Measurements from ENCODE around the gene CNTLN. TPM values are rescaled to one million over a fixed set of nuclear protein-coding genes. Genes with fewer than 3 reads are reported as not detected.

CNTLN gene
- total RNA-seq, 1 experiment from 2014 or later = 15.0 TPM

DNA sequence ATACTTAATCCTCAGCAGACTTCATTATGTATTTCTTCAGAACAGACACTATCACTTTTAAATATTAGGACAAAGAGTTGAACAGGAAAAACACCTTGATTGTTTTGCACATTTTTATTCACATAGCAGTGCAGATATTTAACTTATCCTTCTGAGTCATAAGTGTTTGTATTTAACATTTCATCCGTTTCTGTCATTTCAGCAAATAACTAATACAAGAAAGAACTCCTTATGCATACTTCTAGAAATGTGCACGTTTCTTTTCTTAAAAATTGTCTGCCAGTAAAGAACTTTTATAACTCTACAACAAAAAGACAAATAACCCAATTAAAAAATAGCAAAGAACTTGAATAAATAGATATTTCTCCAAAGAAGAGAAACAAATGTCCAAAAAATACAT lies 3.3 kb upstream of the CNTLN start:
- Histone ChIP-seq H2AFZ (ENCODE audit: low read length) (no peak overlapping the region), H2BK20ac (ENCODE audit: low read depth, low read length, poor library complexity, severe bottlenecking) (no peak overlapping the region), H3K56ac (ENCODE audit: insufficient read length, low read depth, low read length) (no peak overlapping the region), H3K9me3 (ENCODE audit: control insufficient read depth, low read depth, low read length) (no peaks in the 10 kb centered on the region), H3K4ac (ENCODE audit: low read depth, low read length) (no peak overlapping the region), H3K18ac (ENCODE audit: insufficient read length, low read depth, low read length) (no peak overlapping the region), H4K5ac (ENCODE audit: insufficient read length, low read depth, low read length) (no peak overlapping the region), H2BK5ac (ENCODE audit: insufficient read length, low read length) (no peak overlapping the region), H3K27me3 (ENCODE audit: insufficient read depth, low read length) (peaks cover 4% of the 10 kb centered on the region; the same call in 1 of the 2 replicates), H3K14ac (ENCODE audit: insufficient read depth, low read length) (no peak overlapping the region), H4K91ac (ENCODE audit: insufficient read length, low read depth, low read length) (no peak overlapping the region), H3K23ac (ENCODE audit: insufficient read length, low read depth, low read length) (no peak overlapping the region), H2AK5ac (ENCODE audit: insufficient read length, low read length) (no peak overlapping the region), H3K4me1 (ENCODE audit: insufficient read depth, low read length) (peaks cover 3% of the 10 kb centered on the region; the same call in 1 of the 2 replicates), H2BK120ac (ENCODE audit: low read depth, low read length, poor library complexity, severe bottlenecking) (no peak overlapping the region), H3K4me2 (ENCODE audit: insufficient read depth, insufficient read length, low read length) (no peak overlapping the region), H3K79me1 (ENCODE audit: insufficient read depth, low read depth, low read length, poor library complexity, severe bottlenecking) (no peaks in the 10 kb centered on the region), H3K79me2 (ENCODE audit: insufficient read depth, low read length) (no peaks in the 10 kb centered on the region), H3K9ac (ENCODE audit: extremely low read depth, insufficient read length, low read length) (no peak overlapping the region), H4K20me1 (ENCODE audit: control insufficient read depth, insufficient read depth, insufficient read length) (no peaks in the 10 kb centered on the region), H2BK15ac (ENCODE audit: low read depth, low read length) (no peak overlapping the region), H3K27ac (ENCODE audit: insufficient read length, low read depth, low read length) (no peak overlapping the region), H3K23me2 (ENCODE audit: insufficient read length, low read depth, low read length, poor library complexity, severe bottlenecking) (peaks cover 7% of the 10 kb centered on the region), H3T11ph (ENCODE audit: low read length) (no peak overlapping the region), H4K8ac (replicated peaks; ENCODE audit: insufficient read length, low read depth, low read length) (no peak overlapping the region), H2BK12ac (ENCODE audit: insufficient read length, low read depth, low read length) (no peak overlapping the region)
- Mint-ChIP-seq H3K9me3 (no peaks in the 10 kb centered on the region; a peak in 2 of 5 replicates), H3K36me3 (ENCODE audit: insufficient read depth in 1 of 3, low read depth in 3 of 3) (peaks cover 0 to under 1% (median under 1%) of the 10 kb centered on the region in 3 experiments; a peak in 2 of 7 replicates), H3K4me3 (no peak overlapping the region), H3K4me1 (peaks cover 21 to 22% of the 10 kb centered on the region in 2 experiments), H3K27ac (no peak overlapping the region), H3K27me3 (ENCODE audit: low read depth) (peaks cover 13% of the 10 kb centered on the region)
- DNase-seq = no peak
- no CpG with 5 or more reads among the region's 2 CpGs for WGBS (ENCODE audit: extremely low coverage, insufficient read length, low lambda C conversion rate)
- TF ChIP-seq, protein P1, sequence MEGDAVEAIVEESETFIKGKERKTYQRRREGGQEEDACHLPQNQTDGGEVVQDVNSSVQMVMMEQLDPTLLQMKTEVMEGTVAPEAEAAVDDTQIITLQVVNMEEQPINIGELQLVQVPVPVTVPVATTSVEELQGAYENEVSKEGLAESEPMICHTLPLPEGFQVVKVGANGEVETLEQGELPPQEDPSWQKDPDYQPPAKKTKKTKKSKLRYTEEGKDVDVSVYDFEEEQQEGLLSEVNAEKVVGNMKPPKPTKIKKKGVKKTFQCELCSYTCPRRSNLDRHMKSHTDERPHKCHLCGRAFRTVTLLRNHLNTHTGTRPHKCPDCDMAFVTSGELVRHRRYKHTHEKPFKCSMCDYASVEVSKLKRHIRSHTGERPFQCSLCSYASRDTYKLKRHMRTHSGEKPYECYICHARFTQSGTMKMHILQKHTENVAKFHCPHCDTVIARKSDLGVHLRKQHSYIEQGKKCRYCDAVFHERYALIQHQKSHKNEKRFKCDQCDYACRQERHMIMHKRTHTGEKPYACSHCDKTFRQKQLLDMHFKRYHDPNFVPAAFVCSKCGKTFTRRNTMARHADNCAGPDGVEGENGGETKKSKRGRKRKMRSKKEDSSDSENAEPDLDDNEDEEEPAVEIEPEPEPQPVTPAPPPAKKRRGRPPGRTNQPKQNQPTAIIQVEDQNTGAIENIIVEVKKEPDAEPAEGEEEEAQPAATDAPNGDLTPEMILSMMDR (conservative IDR thresholded peaks at IDR 0.05) = no peak
